ENCODE results near the gene BBS1. TPM values are rescaled to one million over a fixed set of nuclear protein-coding genes. Genes with fewer than 3 reads are reported as not detected.

BBS1 gene
- polyA plus RNA-seq, 1 of the 3 experiments (the other 2 are of a cell fraction): 24.8 TPM

- no peak for TF ChIP-seq REST (IDR thresholded peaks at IDR 0.05; ENCODE audit: low read depth, low read length)
- no peak for TF ChIP-seq FOXJ3 (CRISPR knock-in tag; IDR thresholded peaks at IDR 0.05)
- TF ChIP-seq MAX (IDR thresholded peaks at IDR 0.05; ENCODE audit: low read depth): no peak
- TF ChIP-seq IRF3 (IDR thresholded peaks at IDR 0.05; ENCODE audit: low read depth, low read length): no peak
- no peak for TF ChIP-seq USF1 (IDR thresholded peaks at IDR 0.05; ENCODE audit: borderline replicate concordance, low read depth)
Measured at GRCh38 chr11:66559866-66560676, 49.6 kb downstream of the BBS1 start (continued).

- no peak overlapping the region for H3K27ac ChIP-seq (ENCODE audit: low read depth in 2 of 2, low read length in 1 of 2)
- no peaks in the 10 kb centered on the region for H3K36me3 ChIP-seq (replicated peaks in 1 of 2; ENCODE audit: control insufficient read depth in 1 of 2, insufficient read depth in 2 of 2, low read length in 1 of 2)
- no peaks in the 10 kb centered on the region for H3K9me2 ChIP-seq
- no peak overlapping the region for H3K9ac ChIP-seq
- H3K4me3 ChIP-seq (ENCODE audit: low read depth in 2 of 2, low read length in 1 of 2): no peak overlapping the region
- no peaks in the 10 kb centered on the region for H4K20me1 ChIP-seq (ENCODE audit: insufficient read depth)
- WGBS (ENCODE audit: low lambda C conversion rate): 88% methylated on average over 5 of the region's 14 CpGs
- H2AFZ ChIP-seq (ENCODE audit: low read depth): no peak overlapping the region
- H3F3A ChIP-seq (replicated peaks; ENCODE audit: insufficient read depth): no peaks in the 10 kb centered on the region
- ChIA-PET POLR2A (interaction anchor here (0.6 to 1.1 kb wide), 2 partner anchors 31 to 116 kb away, joined by 3 read pairs; partner anchors contain the start of gene RBM4B), CTCF (interaction anchor here (1.9 kb wide), 1 partner anchor 117 kb away, joined by 10 read pairs; the partner anchor contains the start of gene RBM4B)
- H3K27me3 ChIP-seq (ENCODE audit: insufficient read depth): no peaks in the 10 kb centered on the region
- no peak overlapping the region for H3K4me2 ChIP-seq
- DNase-seq: no peak
- no peaks in the 10 kb centered on the region; a peak in 1 of 4 replicates for H3K4me1 ChIP-seq (ENCODE audit: control insufficient read depth in 1 of 2, insufficient read depth in 2 of 2, low read depth in 1 of 2, low read length in 1 of 2)
- H3K9me3 ChIP-seq: no peaks in the 10 kb centered on the region
- H3K79me2 ChIP-seq (ENCODE audit: insufficient read depth): no peaks in the 10 kb centered on the region
- no peak for TF ChIP-seq FOXM1 (IDR thresholded peaks at IDR 0.05; ENCODE audit: low read depth)
- no peak for TF ChIP-seq CTCF (IDR thresholded peaks at IDR 0.05)
- TF ChIP-seq ELF1 (IDR thresholded peaks at IDR 0.05): no peak
- no peak for TF ChIP-seq PBX3 (IDR thresholded peaks at IDR 0.05)
- no peak for TF ChIP-seq CHD2 (IDR thresholded peaks at IDR 0.05; ENCODE audit: low read length, partially characterized antibody)
- TF ChIP-seq TCF12 (IDR thresholded peaks at IDR 0.05): no peak
- TF ChIP-seq TAF1 (IDR thresholded peaks at IDR 0.05; ENCODE audit: borderline replicate concordance, low read depth, low read length): no peak
- no peak for TF ChIP-seq TEAD4 (IDR thresholded peaks at IDR 0.05; ENCODE audit: borderline replicate concordance, insufficient read depth)
- no peak for TF ChIP-seq MAX (IDR thresholded peaks at IDR 0.05; ENCODE audit: low read depth)
- no peak for TF ChIP-seq FOXJ3 (CRISPR knock-in tag; IDR thresholded peaks at IDR 0.05)
- TF ChIP-seq RAD21 (IDR thresholded peaks at IDR 0.05; ENCODE audit: low read length): no peak
- TF ChIP-seq RFX5 (IDR thresholded peaks at IDR 0.05; ENCODE audit: low read length): no peak
- TF ChIP-seq SMC3 (IDR thresholded peaks at IDR 0.05; ENCODE audit: low read depth, low read length): no peak
- no peak for TF ChIP-seq MXI1 (IDR thresholded peaks at IDR 0.05; ENCODE audit: low read depth, low read length)
- no peak for TF ChIP-seq POLR2AphosphoS5 (IDR thresholded peaks at IDR 0.05; ENCODE audit: low read depth, low read length)
- no peak for TF ChIP-seq EP300 (IDR thresholded peaks at IDR 0.05; ENCODE audit: borderline replicate concordance in 1 of 2, low read depth in 1 of 2, low read length in 1 of 2)
- no peak for TF ChIP-seq FOSL2 (IDR thresholded peaks at IDR 0.05; ENCODE audit: borderline replicate concordance, low read depth)
Measured at GRCh38 chr11:66561178-66561974, 50.9 kb downstream of the BBS1 start.

Data from SK-N-SH (cell line).